ENCODE data around the gene PRAF2.

DNA sequence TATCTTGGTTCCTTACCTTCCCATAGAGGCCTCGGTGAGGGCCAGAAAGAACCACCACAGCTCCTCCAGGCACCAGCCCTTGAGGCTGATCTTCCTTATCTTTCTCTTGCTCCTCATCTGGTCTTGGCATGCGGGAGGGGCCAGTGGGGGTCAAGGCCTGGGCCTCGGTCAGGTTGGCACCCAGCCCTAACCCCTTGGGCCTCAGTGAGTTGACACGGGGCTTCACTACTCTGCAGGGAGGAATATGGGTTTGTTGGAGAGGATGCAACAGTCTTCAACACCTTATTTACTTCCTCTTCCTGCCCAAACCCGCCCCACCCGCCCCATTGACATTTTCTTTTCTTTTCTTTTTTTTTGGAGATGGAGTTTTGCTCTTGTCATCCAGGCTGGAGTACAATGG is 43.8 kb upstream of the PRAF2 start:
- TF ChIP-seq, protein P1, sequence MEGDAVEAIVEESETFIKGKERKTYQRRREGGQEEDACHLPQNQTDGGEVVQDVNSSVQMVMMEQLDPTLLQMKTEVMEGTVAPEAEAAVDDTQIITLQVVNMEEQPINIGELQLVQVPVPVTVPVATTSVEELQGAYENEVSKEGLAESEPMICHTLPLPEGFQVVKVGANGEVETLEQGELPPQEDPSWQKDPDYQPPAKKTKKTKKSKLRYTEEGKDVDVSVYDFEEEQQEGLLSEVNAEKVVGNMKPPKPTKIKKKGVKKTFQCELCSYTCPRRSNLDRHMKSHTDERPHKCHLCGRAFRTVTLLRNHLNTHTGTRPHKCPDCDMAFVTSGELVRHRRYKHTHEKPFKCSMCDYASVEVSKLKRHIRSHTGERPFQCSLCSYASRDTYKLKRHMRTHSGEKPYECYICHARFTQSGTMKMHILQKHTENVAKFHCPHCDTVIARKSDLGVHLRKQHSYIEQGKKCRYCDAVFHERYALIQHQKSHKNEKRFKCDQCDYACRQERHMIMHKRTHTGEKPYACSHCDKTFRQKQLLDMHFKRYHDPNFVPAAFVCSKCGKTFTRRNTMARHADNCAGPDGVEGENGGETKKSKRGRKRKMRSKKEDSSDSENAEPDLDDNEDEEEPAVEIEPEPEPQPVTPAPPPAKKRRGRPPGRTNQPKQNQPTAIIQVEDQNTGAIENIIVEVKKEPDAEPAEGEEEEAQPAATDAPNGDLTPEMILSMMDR (IDR thresholded peaks at IDR 0.05 in 2 of 3, conservative IDR thresholded peaks at IDR 0.05 in 1 of 3; ENCODE audit: insufficient read depth in 2 of 3, low read depth in 1 of 3, low read length in 3 of 3) = no peak
- no peak for TF ChIP-seq CREM (IDR thresholded peaks at IDR 0.05; ENCODE audit: low read depth)
- TF ChIP-seq ZNF274 (IDR thresholded peaks at IDR 0.05; ENCODE audit: borderline replicate concordance, low read depth, low read length) = no peak
- TF ChIP-seq RNF2 (IDR thresholded peaks at IDR 0.05) = no peak
- no peak for TF ChIP-seq POLR2A (conservative IDR thresholded peaks at IDR 0.05)
- TF ChIP-seq BCL6 (CRISPR knock-in tag; IDR thresholded peaks at IDR 0.05) = no peak
- TF ChIP-seq MXI1 (IDR thresholded peaks at IDR 0.05; ENCODE audit: low read depth, low read length) = no peak
- TF ChIP-seq, protein P2, sequence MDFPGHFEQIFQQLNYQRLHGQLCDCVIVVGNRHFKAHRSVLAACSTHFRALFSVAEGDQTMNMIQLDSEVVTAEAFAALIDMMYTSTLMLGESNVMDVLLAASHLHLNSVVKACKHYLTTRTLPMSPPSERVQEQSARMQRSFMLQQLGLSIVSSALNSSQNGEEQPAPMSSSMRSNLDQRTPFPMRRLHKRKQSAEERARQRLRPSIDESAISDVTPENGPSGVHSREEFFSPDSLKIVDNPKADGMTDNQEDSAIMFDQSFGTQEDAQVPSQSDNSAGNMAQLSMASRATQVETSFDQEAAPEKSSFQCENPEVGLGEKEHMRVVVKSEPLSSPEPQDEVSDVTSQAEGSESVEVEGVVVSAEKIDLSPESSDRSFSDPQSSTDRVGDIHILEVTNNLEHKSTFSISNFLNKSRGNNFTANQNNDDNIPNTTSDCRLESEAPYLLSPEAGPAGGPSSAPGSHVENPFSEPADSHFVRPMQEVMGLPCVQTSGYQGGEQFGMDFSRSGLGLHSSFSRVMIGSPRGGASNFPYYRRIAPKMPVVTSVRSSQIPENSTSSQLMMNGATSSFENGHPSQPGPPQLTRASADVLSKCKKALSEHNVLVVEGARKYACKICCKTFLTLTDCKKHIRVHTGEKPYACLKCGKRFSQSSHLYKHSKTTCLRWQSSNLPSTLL (IDR thresholded peaks at IDR 0.05) = no peak
- TF ChIP-seq E2F3 (CRISPR knock-in tag; IDR thresholded peaks at IDR 0.05) = no peak
- no peak for TF ChIP-seq FOXK1 (CRISPR knock-in tag; IDR thresholded peaks at IDR 0.05; ENCODE audit: borderline replicate concordance)
- no peak for TF ChIP-seq PHB2 (IDR thresholded peaks at IDR 0.05; ENCODE audit: low read depth)
- no peak for TF ChIP-seq ZNF436 (CRISPR knock-in tag; IDR thresholded peaks at IDR 0.05)
- no peak for TF ChIP-seq POLR2AphosphoS5 (IDR thresholded peaks at IDR 0.05; ENCODE audit: control insufficient read depth, insufficient read depth, low read depth, low read length)
- no peak for TF ChIP-seq FOXM1 (IDR thresholded peaks at IDR 0.05; ENCODE audit: low read depth)
- no peak for TF ChIP-seq FOXM1 (CRISPR knock-in tag; IDR thresholded peaks at IDR 0.05; ENCODE audit: low read depth)
